GM18520 (cell line): Measurements from ENCODE around the gene EZH2.

Source experiments
- ATAC-seq: cut with Tn5 transposase; IDR thresholded peaks from one replicate; pipeline ENCODE4 v1.9.1; 2021; ENCODE audit not compliant: unreplicated experiment

The EZH2 gene

GRCh38 chr7:148773334-148773733 is 110.8 kb downstream of the EZH2 start:
- peak; percentile 64 for ATAC-seq

GRCh38 chr7:148772297-148773089 is 111.6 kb downstream of the EZH2 start:
- no peak for ATAC-seq

- ATAC-seq: no peak
Measured at GRCh38 chr7:148770004-148770403, 114.1 kb downstream of the EZH2 start.

- no peak for ATAC-seq
Measured at GRCh38 chr7:148763622-148764021, 120.5 kb downstream of the EZH2 start.

- ATAC-seq: no peak
Measured at GRCh38 chr7:148761499-148762278, 122.4 kb downstream of the EZH2 start.
